ENCODE data around the gene ADAM11.
A peak's percentile ranks its signal among the peaks of the same experiment; 100 is the strongest.

ADAM11 gene

GRCh38 chr17:44769647-44770084, 10.9 kb downstream of the ADAM11 start:
- Histone ChIP-seq H3K9me3 (ENCODE audit: control insufficient read depth, low read depth, low read length) (no peaks in the 10 kb centered on the region), H3K27ac (ENCODE audit: low read length) (no peak overlapping the region), H3K9ac (ENCODE audit: low read length) (no peak overlapping the region), H3K4me3 (ENCODE audit: low read length) (no peak overlapping the region), H3K27me3 (ENCODE audit: control insufficient read depth, insufficient read depth, low read length) (no peaks in the 10 kb centered on the region), H3K4me1 (ENCODE audit: control insufficient read depth, low read depth, low read length) (peaks cover 5% of the 10 kb centered on the region), H3K36me3 (ENCODE audit: control insufficient read depth, low read depth, low read length) (no peaks in the 10 kb centered on the region)

- H3K27ac ChIP-seq (ENCODE audit: low read length), result no peak overlapping the region
- H3K9ac ChIP-seq (ENCODE audit: low read length), result no peak overlapping the region
- H3K9me3 ChIP-seq (ENCODE audit: control insufficient read depth, low read depth, low read length), result no peaks in the 10 kb centered on the region
- no peak overlapping the region for H3K4me3 ChIP-seq (ENCODE audit: low read length)
- peaks cover 5% of the 10 kb centered on the region for H3K4me1 ChIP-seq (ENCODE audit: control insufficient read depth, low read depth, low read length)
- no peaks in the 10 kb centered on the region for H3K36me3 ChIP-seq (ENCODE audit: control insufficient read depth, low read depth, low read length)
- no peaks in the 10 kb centered on the region for H3K27me3 ChIP-seq (ENCODE audit: control insufficient read depth, insufficient read depth, low read length)
Measured at GRCh38 chr17:44770166-44770925, 11.6 kb downstream of the ADAM11 start.

GRCh38 chr17:44772308-44773045, 13.7 kb downstream of the ADAM11 start:
- H3K9ac ChIP-seq (ENCODE audit: low read length), result no peak overlapping the region
- peaks cover 3% of the 10 kb centered on the region for H3K4me1 ChIP-seq (ENCODE audit: control insufficient read depth, low read depth, low read length)
- H3K27me3 ChIP-seq (ENCODE audit: control insufficient read depth, insufficient read depth, low read length), result peaks cover 15% of the 10 kb centered on the region
- no peaks in the 10 kb centered on the region for H3K9me3 ChIP-seq (ENCODE audit: control insufficient read depth, low read depth, low read length)
- H3K27ac ChIP-seq (ENCODE audit: low read length), result no peak overlapping the region
- H3K36me3 ChIP-seq (ENCODE audit: control insufficient read depth, low read depth, low read length), result no peaks in the 10 kb centered on the region
- H3K4me3 ChIP-seq (ENCODE audit: low read length), result no peak overlapping the region

- Histone ChIP-seq H3K27me3 (ENCODE audit: control insufficient read depth, insufficient read depth, low read length) (peaks cover 15% of the 10 kb centered on the region), H3K4me1 (ENCODE audit: control insufficient read depth, low read depth, low read length) (no peaks in the 10 kb centered on the region), H3K36me3 (ENCODE audit: control insufficient read depth, low read depth, low read length) (no peaks in the 10 kb centered on the region), H3K9ac (ENCODE audit: low read length) (no peak overlapping the region), H3K4me3 (ENCODE audit: low read length) (no peak overlapping the region), H3K27ac (ENCODE audit: low read length) (no peak overlapping the region), H3K9me3 (ENCODE audit: control insufficient read depth, low read depth, low read length) (no peaks in the 10 kb centered on the region)
Measured at GRCh38 chr17:44773140-44773539, 14.4 kb downstream of the ADAM11 start.

- Histone ChIP-seq H3K27ac (ENCODE audit: low read length) (no peak overlapping the region), H3K36me3 (ENCODE audit: control insufficient read depth, low read depth, low read length) (no peaks in the 10 kb centered on the region), H3K9ac (ENCODE audit: low read length) (peak overlapping the region; percentile 12), H3K9me3 (ENCODE audit: control insufficient read depth, low read depth, low read length) (no peaks in the 10 kb centered on the region), H3K4me1 (ENCODE audit: control insufficient read depth, low read depth, low read length) (no peaks in the 10 kb centered on the region), H3K4me3 (ENCODE audit: low read length) (peak overlapping the region; percentile 63), H3K27me3 (ENCODE audit: control insufficient read depth, insufficient read depth, low read length) (peaks cover 15% of the 10 kb centered on the region)
Measured at GRCh38 chr17:44774271-44775135, 15.7 kb downstream of the ADAM11 start.

GRCh38 chr17:44775136-44775837, 16.5 kb downstream of the ADAM11 start:
- peaks cover 15% of the 10 kb centered on the region for H3K27me3 ChIP-seq (ENCODE audit: control insufficient read depth, insufficient read depth, low read length)
- H3K36me3 ChIP-seq (ENCODE audit: control insufficient read depth, low read depth, low read length), result no peaks in the 10 kb centered on the region
- peak overlapping the region; percentile 63 for H3K4me3 ChIP-seq (ENCODE audit: low read length)
- no peak overlapping the region for H3K27ac ChIP-seq (ENCODE audit: low read length)
- peak overlapping the region; percentile 12 for H3K9ac ChIP-seq (ENCODE audit: low read length)
- H3K4me1 ChIP-seq (ENCODE audit: control insufficient read depth, low read depth, low read length), result no peaks in the 10 kb centered on the region
- no peaks in the 10 kb centered on the region for H3K9me3 ChIP-seq (ENCODE audit: control insufficient read depth, low read depth, low read length)

- Histone ChIP-seq H3K9me3 (ENCODE audit: control insufficient read depth, low read depth, low read length) (no peaks in the 10 kb centered on the region), H3K4me1 (ENCODE audit: control insufficient read depth, low read depth, low read length) (peaks cover 1% of the 10 kb centered on the region), H3K36me3 (ENCODE audit: control insufficient read depth, low read depth, low read length) (no peaks in the 10 kb centered on the region), H3K27ac (ENCODE audit: low read length) (no peak overlapping the region), H3K27me3 (ENCODE audit: control insufficient read depth, insufficient read depth, low read length) (peaks cover 15% of the 10 kb centered on the region), H3K9ac (ENCODE audit: low read length) (peak overlapping the region; percentile 8), H3K4me3 (ENCODE audit: low read length) (peak overlapping the region; percentile 63)
Measured at GRCh38 chr17:44775838-44776621, 17.2 kb downstream of the ADAM11 start.

GRCh38 chr17:44776628-44777393, 18.0 kb downstream of the ADAM11 start:
- H3K27me3 ChIP-seq (ENCODE audit: control insufficient read depth, insufficient read depth, low read length), result peaks cover 15% of the 10 kb centered on the region
- peaks cover 9% of the 10 kb centered on the region for H3K4me1 ChIP-seq (ENCODE audit: control insufficient read depth, low read depth, low read length)
- no peak overlapping the region for H3K27ac ChIP-seq (ENCODE audit: low read length)
- H3K9ac ChIP-seq (ENCODE audit: low read length), result no peak overlapping the region
- no peak overlapping the region for H3K4me3 ChIP-seq (ENCODE audit: low read length)
- no peaks in the 10 kb centered on the region for H3K36me3 ChIP-seq (ENCODE audit: control insufficient read depth, low read depth, low read length)
- no peaks in the 10 kb centered on the region for H3K9me3 ChIP-seq (ENCODE audit: control insufficient read depth, low read depth, low read length)

GRCh38 chr17:44777394-44778348, 18.9 kb downstream of the ADAM11 start:
- no peak overlapping the region for H3K27ac ChIP-seq (ENCODE audit: low read length)
- H3K9ac ChIP-seq (ENCODE audit: low read length), result no peak overlapping the region

More at GRCh38 chr17:44777394-44778348, 18.9 kb downstream of the ADAM11 start:
- peaks cover 17% of the 10 kb centered on the region for H3K4me1 ChIP-seq (ENCODE audit: control insufficient read depth, low read depth, low read length)
- no peaks in the 10 kb centered on the region for H3K36me3 ChIP-seq (ENCODE audit: control insufficient read depth, low read depth, low read length)
- H3K9me3 ChIP-seq (ENCODE audit: control insufficient read depth, low read depth, low read length), result no peaks in the 10 kb centered on the region
- peaks cover 15% of the 10 kb centered on the region for H3K27me3 ChIP-seq (ENCODE audit: control insufficient read depth, insufficient read depth, low read length)
- no peak overlapping the region for H3K4me3 ChIP-seq (ENCODE audit: low read length)

All from iPS-18a (cell line).